ENCODE measurements around the gene CWH43.
"Not testable (repeated sequence)": the region's sequence is repeated elsewhere in the genome, so short reads cannot be mapped to it uniquely, and the experiment has no call there.

CWH43 gene

GRCh38 chr4:49097071-49097470 is 111.0 kb downstream of the CWH43 start:
- not testable (repeated sequence) for DNase-seq (ENCODE audit: low read depth)

- DNase-seq (ENCODE audit: low read depth) = not testable (repeated sequence)
Observed at GRCh38 chr4:49097505-49097904, 111.4 kb downstream of the CWH43 start.

GRCh38 chr4:49098034-49098759 is 112.1 kb downstream of the CWH43 start:
- not testable (repeated sequence) for DNase-seq (ENCODE audit: low read depth)

- not testable (repeated sequence) for DNase-seq (ENCODE audit: low read depth)
Observed at GRCh38 chr4:49099831-49100444, 113.9 kb downstream of the CWH43 start.

- DNase-seq (ENCODE audit: low read depth) = not testable (repeated sequence)
Observed at GRCh38 chr4:49102344-49102898, 116.3 kb downstream of the CWH43 start.

GRCh38 chr4:49103436-49104136 is 117.5 kb downstream of the CWH43 start:
- DNase-seq (ENCODE audit: low read depth) = not testable (repeated sequence)

- DNase-seq (ENCODE audit: low read depth) = not testable (repeated sequence)
Observed at GRCh38 chr4:49104231-49104930, 118.3 kb downstream of the CWH43 start.

- not testable (repeated sequence) for DNase-seq (ENCODE audit: low read depth)
Observed at GRCh38 chr4:49105248-49105904, 119.3 kb downstream of the CWH43 start.

GRCh38 chr4:49107262-49107661 is 121.2 kb downstream of the CWH43 start:
- not testable (repeated sequence) for DNase-seq (ENCODE audit: low read depth)

- DNase-seq (ENCODE audit: low read depth) = not testable (repeated sequence)
Observed at GRCh38 chr4:49108183-49108978, 122.3 kb downstream of the CWH43 start.

GRCh38 chr4:49109567-49110166 is 123.6 kb downstream of the CWH43 start:
- DNase-seq (ENCODE audit: low read depth) = not testable (repeated sequence)

GRCh38 chr4:49110579-49110978 is 124.5 kb downstream of the CWH43 start:
- DNase-seq (ENCODE audit: low read depth) = not testable (repeated sequence)
